Inferior parietal cortex (tissue), 1 donor: Measurements from ENCODE around the gene MTMR10.

Source experiments
- DNase-seq: peaks from one replicate; pipeline ENCODE4 v3.0.0-alpha.2; 2016; ENCODE audit errors: extremely low spot score

MTMR10 gene

DNA sequence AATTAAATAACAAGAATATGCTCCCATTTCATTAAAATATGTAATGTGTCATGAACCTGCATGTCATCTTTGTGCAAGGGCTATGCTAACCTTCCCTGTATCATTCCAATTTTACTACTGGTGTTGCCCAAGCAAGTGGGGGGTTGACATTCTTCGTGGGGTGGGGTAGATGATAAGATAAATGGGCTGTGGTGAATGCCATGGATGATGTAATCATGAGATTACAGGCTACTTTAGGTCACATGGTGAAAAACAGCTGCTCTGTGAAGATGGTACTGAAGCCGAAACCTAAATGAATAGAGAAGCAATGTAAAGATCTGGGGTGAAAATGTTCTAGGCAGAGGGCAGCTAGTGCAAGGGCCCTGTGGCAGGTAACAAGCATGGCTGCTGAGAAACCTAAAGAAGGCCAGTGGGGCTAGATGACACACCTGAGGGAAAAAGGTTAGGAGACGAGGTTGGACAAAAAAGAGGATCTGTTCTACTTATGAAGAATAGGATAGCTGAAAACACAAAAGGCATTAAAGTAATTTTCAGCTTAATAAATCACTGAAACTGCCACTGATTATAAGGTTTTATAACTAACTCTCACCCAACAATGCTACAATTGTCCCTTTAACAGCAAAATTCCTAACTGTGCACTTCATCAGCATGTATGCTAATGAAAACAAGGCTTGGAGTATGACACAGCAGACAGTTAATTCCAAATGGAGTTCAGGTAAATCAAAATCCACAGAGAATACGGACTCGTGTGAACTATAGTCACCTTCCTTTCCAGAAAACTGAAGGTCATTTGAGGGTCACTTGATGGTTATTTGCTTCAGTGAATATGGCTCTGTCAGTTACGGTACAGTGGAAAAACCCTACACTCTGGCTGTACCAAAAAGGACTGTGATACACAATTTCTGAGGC lies 35.0 kb downstream of the MTMR10 start:
- no peak for DNase-seq

GRCh38 chr15:30954674-30955073 lies 36.8 kb downstream of the MTMR10 start:
- no peak for DNase-seq

DNA sequence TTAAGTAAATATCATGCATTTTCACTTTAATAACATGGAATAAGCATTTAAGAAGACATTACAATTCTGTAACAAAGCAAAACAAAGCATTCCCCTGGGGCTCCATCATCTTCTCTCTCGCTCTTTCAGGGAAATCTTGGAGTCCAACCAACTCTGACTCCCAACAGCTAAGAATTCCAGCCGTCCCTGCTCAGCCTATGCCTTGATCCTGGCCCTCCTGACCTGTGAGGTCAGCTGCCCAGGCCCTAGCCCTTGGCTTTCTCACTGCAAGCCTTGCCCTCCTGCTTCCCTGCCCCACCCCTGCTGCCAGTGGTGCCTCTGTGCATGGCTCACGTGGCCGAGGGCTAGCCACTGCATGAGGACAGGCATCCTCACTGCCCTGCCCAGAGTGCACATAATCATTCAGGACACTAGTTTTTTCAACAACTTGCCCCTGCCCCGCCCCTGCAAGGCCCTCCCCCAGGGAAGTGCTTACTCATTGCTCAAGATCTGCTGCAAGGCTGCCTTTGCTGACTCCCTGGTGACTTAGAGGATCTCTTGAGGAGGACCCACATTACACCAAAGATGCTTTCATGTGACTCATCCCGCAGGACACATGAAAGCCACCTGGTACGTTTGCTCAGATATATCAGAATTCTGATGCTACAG lies 37.6 kb downstream of the MTMR10 start:
- DNase-seq: no peak

- no peak for DNase-seq
Measured at GRCh38 chr15:30953183-30953582, 38.2 kb downstream of the MTMR10 start.

- no peak for DNase-seq
Measured at GRCh38 chr15:30943654-30944335, 47.6 kb downstream of the MTMR10 start.

- no peak for DNase-seq
Measured at GRCh38 chr15:30941520-30941919, 49.9 kb downstream of the MTMR10 start.

GRCh38 chr15:30940359-30940758 lies 51.1 kb downstream of the MTMR10 start:
- no peak for DNase-seq

DNA sequence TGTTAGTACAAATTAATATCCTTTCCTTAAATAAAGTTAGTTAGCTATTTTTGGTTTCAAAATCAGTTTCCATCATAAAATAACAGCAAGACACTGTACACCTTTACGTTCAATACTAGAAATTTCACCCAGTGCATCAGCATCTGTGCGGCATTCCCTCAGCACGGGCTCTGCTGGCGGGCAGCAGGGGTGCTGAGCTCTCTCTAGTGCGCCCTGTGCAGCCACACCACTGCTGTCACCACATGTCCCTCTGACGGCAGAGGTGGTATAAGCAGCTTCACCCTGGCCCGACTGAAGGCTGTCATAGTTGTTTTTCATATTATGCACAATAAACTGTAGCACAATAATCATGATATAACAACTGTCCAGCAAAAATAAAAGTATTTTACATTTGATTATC lies 52.3 kb downstream of the MTMR10 start:
- DNase-seq: no peak

GRCh38 chr15:30933293-30933692 lies 58.1 kb downstream of the MTMR10 start:
- no peak for DNase-seq

DNA sequence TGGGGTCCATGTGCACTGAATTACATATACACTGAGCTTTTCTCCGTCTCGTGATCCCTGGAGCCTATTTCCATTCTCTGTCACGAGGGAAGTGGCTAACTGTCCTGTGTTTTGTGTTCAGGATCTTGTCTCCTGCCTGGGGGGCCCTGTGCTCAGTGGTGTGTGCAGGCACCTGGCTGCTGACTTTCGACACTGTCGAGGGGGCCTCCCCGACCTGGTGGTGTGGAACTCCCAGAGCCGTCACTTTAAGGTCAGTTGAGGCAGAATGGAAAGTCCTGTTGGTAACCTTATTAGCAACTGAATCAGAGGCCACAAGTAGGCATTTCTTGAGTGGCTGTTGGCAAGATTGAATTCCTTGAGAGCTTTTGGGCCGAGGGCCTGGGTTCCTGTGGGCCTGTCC lies 61.0 kb downstream of the MTMR10 start:
- no peak for DNase-seq

DNA sequence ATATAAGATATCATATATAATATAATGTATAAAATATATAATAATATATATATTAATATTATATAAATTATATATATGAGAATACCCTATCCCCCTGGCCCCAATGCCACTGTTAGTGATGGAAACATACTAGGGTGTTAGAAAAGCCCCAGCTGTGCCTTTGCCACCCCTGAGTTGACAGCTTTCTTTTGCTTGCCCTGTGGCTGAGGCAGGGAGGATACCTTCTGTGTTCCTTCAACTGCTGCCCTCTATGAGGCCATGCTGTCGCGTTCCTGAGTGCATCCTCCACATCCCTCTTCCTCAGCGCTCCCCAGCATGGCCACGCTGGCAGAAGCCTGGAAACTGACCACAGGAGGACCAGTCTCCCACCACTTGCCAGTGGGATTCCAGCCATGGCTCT lies 61.4 kb downstream of the MTMR10 start:
- no peak for DNase-seq

GRCh38 chr15:30929064-30929669 lies 62.3 kb downstream of the MTMR10 start:
- no peak for DNase-seq

GRCh38 chr15:30928076-30928475 lies 63.4 kb downstream of the MTMR10 start:
- no peak for DNase-seq

- no peak for DNase-seq
Measured at GRCh38 chr15:30927148-30927761, 64.2 kb downstream of the MTMR10 start.

GRCh38 chr15:30926161-30926560 lies 65.3 kb downstream of the MTMR10 start:
- DNase-seq: no peak

DNA sequence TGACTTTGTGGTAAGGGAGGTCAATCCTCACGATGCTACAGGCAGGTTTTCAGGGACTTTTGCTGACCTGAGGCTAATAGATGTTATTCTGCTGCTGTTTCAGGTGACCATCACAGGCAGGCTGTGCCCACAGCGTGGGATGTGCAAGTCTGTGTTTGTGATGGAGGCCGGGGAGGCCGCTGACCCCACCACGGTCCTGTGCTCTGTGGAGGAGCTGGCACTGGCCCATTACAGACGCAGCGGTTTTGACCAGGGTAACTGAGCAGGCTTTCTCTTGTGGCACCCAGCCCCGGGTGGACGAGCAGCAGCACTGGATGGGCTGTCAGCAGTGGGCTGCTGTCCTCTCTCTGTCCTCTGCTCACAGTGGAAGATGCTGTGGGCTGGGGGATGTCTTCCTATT lies 65.7 kb downstream of the MTMR10 start:
- no peak for DNase-seq

DNA sequence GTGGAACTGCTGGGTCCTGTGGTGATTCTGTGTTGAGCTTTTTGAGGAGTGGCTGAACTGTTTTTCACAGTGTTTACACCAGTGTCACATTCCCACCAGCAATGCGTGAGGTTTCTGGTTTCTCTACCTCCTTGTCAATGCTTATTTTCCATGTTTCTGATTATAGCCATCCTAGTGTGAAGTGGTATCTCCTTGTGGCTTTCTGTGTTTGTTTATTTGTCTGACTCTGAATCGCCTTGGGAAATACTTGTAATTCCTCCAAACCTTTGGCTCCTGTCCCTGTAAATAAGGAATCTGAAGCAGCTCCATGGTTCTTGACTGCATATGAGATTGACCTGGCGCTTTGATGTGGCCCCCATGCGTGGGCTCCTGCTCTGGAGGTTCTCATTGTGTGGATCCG lies 67.1 kb downstream of the MTMR10 start:
- no peak for DNase-seq

DNA sequence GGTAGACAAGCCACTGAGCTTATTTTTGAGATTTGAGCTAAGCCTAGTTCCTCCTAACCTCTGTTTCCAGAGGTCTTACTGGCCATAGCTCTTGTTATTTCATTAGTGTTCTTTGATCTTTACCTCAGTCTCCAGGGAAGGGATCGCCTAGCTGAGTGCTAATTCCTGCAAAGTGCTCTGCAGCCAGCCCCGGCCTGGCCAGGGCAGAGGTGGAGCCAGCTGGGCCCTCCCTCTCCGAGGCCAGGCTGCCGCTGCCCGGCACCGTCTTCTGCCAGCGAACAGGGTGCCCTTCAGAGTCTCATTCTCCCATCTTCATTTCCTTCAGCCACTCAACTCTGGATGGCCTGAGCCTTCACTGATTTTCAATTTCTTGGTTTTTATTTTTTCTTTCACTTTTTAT lies 68.0 kb downstream of the MTMR10 start:
- no peak for DNase-seq

DNA sequence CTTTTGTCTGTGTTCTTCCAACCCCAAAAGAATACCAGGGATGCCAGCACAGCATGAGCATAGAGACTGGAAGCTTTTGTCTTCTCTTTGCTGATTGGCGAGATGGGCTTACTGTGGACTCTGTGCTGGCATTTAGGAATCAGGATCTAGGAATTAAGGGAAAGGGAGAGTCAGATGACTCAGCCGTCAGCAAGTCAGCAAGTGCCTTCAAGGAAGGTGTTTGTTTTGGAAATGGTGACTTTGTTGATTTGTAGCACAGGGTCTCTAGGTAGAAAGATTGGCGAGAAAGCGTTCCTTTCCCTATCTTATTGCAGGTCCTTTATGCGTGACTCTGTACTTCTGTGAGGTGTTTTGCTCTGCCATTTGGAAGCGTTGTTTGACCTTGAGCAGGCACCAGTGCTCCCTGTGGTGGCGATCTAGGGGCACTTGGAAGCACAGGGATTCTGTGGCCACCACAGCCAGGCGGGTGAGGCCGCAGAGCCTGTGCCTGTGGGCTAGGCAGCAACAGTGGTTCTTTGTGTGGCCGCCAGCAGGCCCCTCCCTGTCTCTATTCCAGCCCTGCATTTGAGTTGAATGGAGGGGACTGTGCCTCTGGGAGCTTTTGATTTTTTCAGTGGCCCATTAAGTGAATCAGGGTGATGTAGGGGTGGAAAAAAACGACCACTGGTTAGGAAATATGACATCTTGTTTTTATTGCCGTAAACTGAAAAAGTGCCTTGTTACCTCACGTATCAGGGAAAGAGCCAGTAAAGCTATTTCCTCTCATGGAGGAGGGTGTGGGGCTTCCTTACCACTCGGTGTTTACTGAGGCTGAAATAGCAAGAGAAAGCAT lies 68.7 kb downstream of the MTMR10 start:
- DNase-seq: peak; percentile 79

DNA sequence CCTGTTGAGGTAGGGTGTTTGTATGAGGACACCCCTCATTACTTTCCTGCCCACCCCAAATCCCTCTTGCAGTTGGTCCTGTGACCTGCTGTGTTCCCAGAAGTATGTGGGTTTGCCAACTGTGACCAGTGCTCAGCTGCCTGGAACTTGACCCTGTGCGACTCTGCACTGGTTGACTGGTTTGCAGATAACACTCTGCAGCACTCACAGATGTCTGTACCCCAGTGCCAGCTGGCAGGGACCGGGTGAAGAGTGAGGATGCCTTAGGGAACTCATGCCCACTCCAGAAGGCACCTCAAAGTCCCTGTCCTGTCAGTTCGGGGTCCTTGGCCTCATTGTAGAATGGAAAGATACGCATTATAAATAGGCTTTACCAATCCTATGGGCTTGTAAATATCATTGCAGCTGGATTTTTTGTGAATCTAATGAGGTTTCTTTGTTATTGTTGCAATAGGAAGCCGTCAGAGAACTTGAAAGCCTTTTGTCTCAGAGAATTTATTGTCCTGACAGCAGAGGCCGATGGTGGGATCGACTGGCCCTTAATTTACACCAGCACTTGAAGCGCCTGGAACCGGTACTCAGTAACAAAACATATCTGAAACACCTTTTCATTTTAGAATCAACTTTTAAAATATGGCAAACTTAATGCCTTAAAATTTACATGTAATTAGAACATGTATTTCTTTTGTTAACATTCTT lies 69.5 kb downstream of the MTMR10 start:
- peak; percentile 58 for DNase-seq
